Fibroblast of lung (primary cell): ENCODE data around the gene KCP. TPM values are rescaled to one million over a fixed set of nuclear protein-coding genes. Genes with fewer than 3 reads are reported as not detected.

Experiments used
- DNase-seq, 2 donors: peaks; one replicate each; pipeline versions ENCODE4 v3.0.0 to v3.0.0-alpha.2; 2010; ENCODE audit warnings: low read depth in 2 of 2
- H2AFZ ChIP-seq: 2 replicates; pipeline ENCODE4 v1.5.1; 2012; ENCODE audit warnings: low read length, control low read depth, inconsistent platforms
- H3K27ac ChIP-seq: 2 replicates; pipeline ENCODE4 v1.5.1; 2011; ENCODE audit warnings: low read length, control low read depth; ENCODE audit not compliant: insufficient read depth
- H3K27me3 ChIP-seq: 2 replicates; pipeline ENCODE4 v1.5.1; 2011; ENCODE audit warnings: mild to moderate bottlenecking, low read length; ENCODE audit not compliant: control insufficient read depth, insufficient read depth
- H3K36me3 ChIP-seq: 2 replicates; pipeline ENCODE4 v1.5.1; 2011; ENCODE audit warnings: low read length; ENCODE audit not compliant: control insufficient read depth, insufficient read depth
- H3K4me1 ChIP-seq: 2 replicates; pipeline ENCODE4 v1.5.1; 2011; ENCODE audit warnings: low read length; ENCODE audit not compliant: control insufficient read depth, insufficient read depth; ENCODE audit errors: extremely low read depth
- H3K4me2 ChIP-seq: 2 replicates; pipeline ENCODE4 v1.5.1; 2011; ENCODE audit warnings: low read length, control low read depth; ENCODE audit not compliant: insufficient read depth; ENCODE audit errors: extremely low read depth
- H3K4me3 ChIP-seq, 4 experiments: fragments of 200-600 bp in 1 of 4; sonication (generic) in 1 of 4; replicated peaks in 1 of 4; 2 replicates each; pipeline ENCODE4 v1.5.1; 2011 to 2016; ENCODE audit warnings: low read length in 4 of 4, low read depth in 3 of 4, mild to moderate bottlenecking in 3 of 4, control low read depth in 2 of 4, inconsistent platforms in 1 of 4, mixed read lengths in 1 of 4; ENCODE audit not compliant: insufficient read depth in 1 of 4; ENCODE audit errors: control extremely low read depth in 1 of 4
- H3K79me2 ChIP-seq: 2 replicates; pipeline ENCODE4 v1.5.1; 2012; ENCODE audit warnings: mild to moderate bottlenecking, low read length, inconsistent platforms; ENCODE audit not compliant: control insufficient read depth, insufficient read depth
- H3K9ac ChIP-seq: 2 replicates; pipeline ENCODE4 v1.5.1; 2011; ENCODE audit warnings: mild to moderate bottlenecking, low read length, control low read depth; ENCODE audit not compliant: insufficient read depth
- H3K9me3 ChIP-seq: 2 replicates; pipeline ENCODE4 v1.5.1; 2012; ENCODE audit warnings: low read depth, low read length; ENCODE audit not compliant: control insufficient read depth, insufficient read depth
- H4K20me1 ChIP-seq: 2 replicates; pipeline ENCODE4 v1.5.1; 2011; ENCODE audit warnings: low read length; ENCODE audit not compliant: control insufficient read depth, insufficient read depth; ENCODE audit errors: extremely low read depth
- EZH2 ChIP-seq: IDR thresholded peaks from 2 replicates; pipeline ENCODE4 v1.5.1; 2012; ENCODE audit warnings: low read length, control low read depth, mild to moderate bottlenecking; ENCODE audit errors: missing control alignments
- polyA plus RNA-seq, 2 donors: library from polyadenylated mRNA; depleted of rRNA in 1 of 2; stranded (reverse) in 1 of 2; unstranded in 1 of 2; fragments of >200 nt; gene quantifications; 2 replicates each; pipeline ENCODE4 v1.2.1, GENCODE V29; 2011 to 2012; ENCODE audit warnings: missing spikeins in 1 of 2
- total RNA-seq: library from RNA; depleted of rRNA; stranded (reverse); fragments of >200 nt; gene quantifications from 2 replicates; pipeline ENCODE4 v1.2.1, GENCODE V29; 2014
- TF ChIP-seq, protein P1 (sequence below), 2 donors: IDR thresholded peaks in 1 of 2; conservative IDR thresholded peaks in 1 of 2; 1 replicate in 1 of 2; 2 replicates in 1 of 2; pipeline ENCODE4 v1.5.1; 2011 to 2012; ENCODE audit warnings: low read length in 2 of 2, control low read depth in 1 of 2, inconsistent platforms in 1 of 2, low read depth in 1 of 2, mild to moderate bottlenecking in 1 of 2

Gene KCP
- total and polyA plus RNA-seq, 2 donors (not counting 1 experiment from before 2014, with no cell fraction given): 0.08 to 0.50 TPM

- Histone ChIP-seq H3K36me3 (no peaks in the 10 kb centered on the region), H3K27ac (no peak overlapping the region), H3K9ac (no peak overlapping the region), H3K4me2 (no peak overlapping the region), H2AFZ (no peak overlapping the region), H3K9me3 (no peaks in the 10 kb centered on the region), H3K4me1 (no peaks in the 10 kb centered on the region), H3K79me2 (no peaks in the 10 kb centered on the region), H3K27me3 (no peaks in the 10 kb centered on the region), H3K4me3 (no peak overlapping the region), H4K20me1 (no peaks in the 10 kb centered on the region)
- no peak for DNase-seq
- TF ChIP-seq, protein P1, sequence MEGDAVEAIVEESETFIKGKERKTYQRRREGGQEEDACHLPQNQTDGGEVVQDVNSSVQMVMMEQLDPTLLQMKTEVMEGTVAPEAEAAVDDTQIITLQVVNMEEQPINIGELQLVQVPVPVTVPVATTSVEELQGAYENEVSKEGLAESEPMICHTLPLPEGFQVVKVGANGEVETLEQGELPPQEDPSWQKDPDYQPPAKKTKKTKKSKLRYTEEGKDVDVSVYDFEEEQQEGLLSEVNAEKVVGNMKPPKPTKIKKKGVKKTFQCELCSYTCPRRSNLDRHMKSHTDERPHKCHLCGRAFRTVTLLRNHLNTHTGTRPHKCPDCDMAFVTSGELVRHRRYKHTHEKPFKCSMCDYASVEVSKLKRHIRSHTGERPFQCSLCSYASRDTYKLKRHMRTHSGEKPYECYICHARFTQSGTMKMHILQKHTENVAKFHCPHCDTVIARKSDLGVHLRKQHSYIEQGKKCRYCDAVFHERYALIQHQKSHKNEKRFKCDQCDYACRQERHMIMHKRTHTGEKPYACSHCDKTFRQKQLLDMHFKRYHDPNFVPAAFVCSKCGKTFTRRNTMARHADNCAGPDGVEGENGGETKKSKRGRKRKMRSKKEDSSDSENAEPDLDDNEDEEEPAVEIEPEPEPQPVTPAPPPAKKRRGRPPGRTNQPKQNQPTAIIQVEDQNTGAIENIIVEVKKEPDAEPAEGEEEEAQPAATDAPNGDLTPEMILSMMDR (conservative IDR thresholded peaks at IDR 0.05 in 1 of 2, IDR thresholded peaks at IDR 0.05 in 1 of 2; ENCODE audit: low read depth in 1 of 2, low read length in 2 of 2): no peak
- TF ChIP-seq EZH2: no peak
Observed at GRCh38 chr7:128876978-128877755, 33.3 kb downstream of the KCP start.

DNA sequence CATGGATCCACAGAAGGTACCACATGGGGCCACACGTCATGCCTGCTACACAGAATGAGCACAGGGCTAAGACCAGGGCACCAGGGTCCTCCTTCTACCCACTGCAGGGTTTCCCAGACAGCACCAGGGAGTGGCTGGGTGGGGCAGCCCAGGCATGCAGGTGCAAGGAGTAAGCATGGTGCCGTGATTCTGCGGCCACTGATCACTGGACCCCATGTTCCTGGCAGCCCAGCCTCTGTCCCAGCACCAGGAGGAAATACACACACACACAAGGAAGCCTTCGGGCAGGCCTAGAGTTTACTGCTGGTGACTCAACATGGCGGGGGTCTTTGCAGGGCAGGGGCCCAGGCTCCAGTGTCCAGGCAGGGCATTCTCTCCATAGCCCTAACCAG, 33.9 kb downstream of the KCP start:
- no peak overlapping the region for H3K9ac ChIP-seq
- H3K4me1 ChIP-seq: no peaks in the 10 kb centered on the region
- no peaks in the 10 kb centered on the region for H3K9me3 ChIP-seq
- no peak overlapping the region for H3K27ac ChIP-seq
- DNase-seq: no peak
- H3K4me3 ChIP-seq: no peak overlapping the region
- no peaks in the 10 kb centered on the region for H3K27me3 ChIP-seq
- H4K20me1 ChIP-seq: no peaks in the 10 kb centered on the region
- H3K79me2 ChIP-seq: no peaks in the 10 kb centered on the region
- TF ChIP-seq, protein P1 (conservative IDR thresholded peaks at IDR 0.05 in 1 of 2, IDR thresholded peaks at IDR 0.05 in 1 of 2; ENCODE audit: low read depth in 1 of 2, low read length in 2 of 2): no peak
- no peak for TF ChIP-seq EZH2
- H3K36me3 ChIP-seq: no peaks in the 10 kb centered on the region
- no peak overlapping the region for H3K4me2 ChIP-seq
- no peak overlapping the region for H2AFZ ChIP-seq

DNA sequence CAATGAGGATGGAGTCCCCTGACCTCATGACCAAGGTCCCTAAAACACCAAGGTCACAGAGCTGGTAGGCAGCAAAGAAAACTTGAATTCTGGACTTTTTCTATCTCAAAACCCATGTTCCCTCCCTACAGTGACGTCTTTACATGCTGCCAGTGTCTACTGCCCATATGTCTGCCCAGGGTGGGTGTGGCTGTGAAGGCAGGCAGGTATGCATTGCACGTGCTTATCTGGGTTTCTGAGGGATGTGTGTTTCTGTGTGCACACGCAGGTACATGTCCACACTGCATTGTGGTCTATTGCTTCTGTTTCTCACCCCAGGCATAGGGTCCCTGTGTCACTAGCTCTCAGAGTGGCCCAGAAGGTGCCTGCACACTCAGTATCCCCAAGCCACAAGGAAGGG, 34.4 kb downstream of the KCP start:
- H3K36me3 ChIP-seq: no peaks in the 10 kb centered on the region
- TF ChIP-seq, protein P1 (conservative IDR thresholded peaks at IDR 0.05 in 1 of 2, IDR thresholded peaks at IDR 0.05 in 1 of 2; ENCODE audit: low read depth in 1 of 2, low read length in 2 of 2): no peak
- no peak for TF ChIP-seq EZH2
- no peak overlapping the region for H3K9ac ChIP-seq
- no peak overlapping the region for H3K4me3 ChIP-seq
- H3K4me2 ChIP-seq: no peak overlapping the region
- H4K20me1 ChIP-seq: no peaks in the 10 kb centered on the region
- DNase-seq: no peak
- no peaks in the 10 kb centered on the region for H3K9me3 ChIP-seq
- no peak overlapping the region for H3K27ac ChIP-seq
- no peaks in the 10 kb centered on the region for H3K27me3 ChIP-seq
- no peaks in the 10 kb centered on the region for H3K4me1 ChIP-seq
- no peaks in the 10 kb centered on the region for H3K79me2 ChIP-seq
- H2AFZ ChIP-seq: no peak overlapping the region
